ENCODE data around the gene SIK2.

SIK2 gene

DNA sequence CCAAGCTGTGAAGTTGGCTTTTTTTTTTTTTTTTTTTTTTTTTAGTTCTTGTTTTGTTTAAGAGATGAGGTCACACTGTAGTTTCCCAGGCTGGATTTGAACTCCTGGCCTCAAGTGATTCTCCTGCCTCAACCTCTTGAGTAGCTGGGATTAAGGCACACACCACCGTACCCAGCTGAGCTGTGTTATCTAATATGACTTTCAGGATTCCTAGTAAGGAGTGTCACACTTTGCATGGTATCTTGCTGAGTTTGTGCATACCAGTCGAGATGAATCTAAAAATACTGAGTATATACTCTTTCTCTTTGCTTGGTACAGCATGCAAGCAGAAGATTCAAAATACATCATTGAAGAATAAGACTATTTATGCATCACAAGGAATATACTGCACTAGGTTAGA lies 58.6 kb downstream of the SIK2 start:
- DNase-seq: no peak

DNA sequence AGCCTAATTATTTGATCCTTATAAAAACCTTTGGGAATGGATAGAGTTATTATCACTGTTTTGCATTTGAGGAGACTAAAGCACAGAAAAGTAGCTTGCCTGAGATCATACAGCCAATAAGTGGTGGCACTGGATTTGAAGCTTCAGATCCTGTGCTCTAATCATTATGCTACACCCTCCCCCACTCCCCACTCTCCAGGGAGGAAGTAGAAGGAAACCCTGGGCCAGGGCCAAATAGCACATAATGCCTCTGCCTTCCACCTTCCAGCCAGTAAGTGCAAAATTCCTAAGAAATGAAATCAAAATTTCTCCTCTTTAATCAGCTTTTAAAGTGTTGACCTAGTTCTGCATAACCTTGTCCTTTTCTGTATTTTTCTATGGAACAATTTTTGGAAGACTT lies 61.6 kb downstream of the SIK2 start:
- DNase-seq: no peak

DNA sequence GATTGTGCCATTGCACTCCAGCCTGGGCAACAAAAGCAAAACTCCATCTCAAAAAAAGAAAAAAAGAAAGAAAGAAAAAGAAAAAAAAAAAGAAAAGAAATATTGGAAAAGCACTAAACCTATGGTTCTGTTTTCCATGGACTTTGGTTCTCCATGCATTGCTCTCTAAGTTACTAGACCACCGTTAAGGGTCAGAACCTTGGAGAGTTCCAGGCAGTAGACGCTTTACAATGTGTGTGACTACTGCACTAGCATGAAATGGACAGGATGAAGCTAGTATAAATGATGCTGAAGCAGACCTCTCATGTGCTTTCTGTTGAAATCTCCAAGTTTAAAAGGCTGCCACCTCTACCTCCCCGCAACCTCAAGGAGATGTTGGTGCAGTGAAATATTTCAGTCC lies 63.5 kb downstream of the SIK2 start:
- no peak for DNase-seq

DNA sequence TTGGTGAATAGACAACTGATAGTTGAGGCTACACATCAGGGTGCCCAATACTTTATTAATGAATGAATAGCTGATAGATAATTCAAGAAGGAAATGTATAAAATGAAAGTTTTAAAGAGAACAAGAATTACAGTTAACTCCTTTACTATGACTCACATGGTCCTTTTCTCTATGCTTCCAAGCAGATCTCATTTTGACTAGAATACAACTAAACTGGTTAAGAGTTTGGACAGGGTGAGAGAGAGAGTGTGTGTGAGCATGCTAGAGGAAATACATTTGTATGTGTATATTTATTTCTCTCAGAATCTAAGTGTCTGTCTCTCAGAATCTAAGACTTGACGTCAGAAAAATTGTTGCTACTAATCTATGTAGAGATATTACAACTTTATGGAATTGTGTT lies 66.7 kb downstream of the SIK2 start:
- no peak for DNase-seq

DNA sequence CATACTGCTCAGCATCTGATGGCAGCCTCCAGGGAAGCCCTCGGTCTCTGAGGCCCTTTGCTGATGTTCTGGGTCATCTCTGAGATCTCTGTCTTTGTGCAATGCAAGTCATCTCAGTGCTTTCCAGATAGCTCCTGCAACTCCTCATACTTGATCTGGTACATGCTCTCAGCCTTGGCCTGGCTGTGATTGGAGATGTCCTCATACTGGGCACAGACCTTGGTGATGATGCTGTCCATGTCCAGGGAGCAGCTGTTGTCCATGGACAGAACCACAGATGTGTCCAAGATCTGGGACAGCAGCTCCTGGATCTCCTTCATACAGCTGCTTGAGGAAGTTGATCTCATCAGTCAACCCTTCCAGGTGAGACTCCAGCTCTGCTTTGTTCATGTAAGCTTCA lies 69.1 kb downstream of the SIK2 start:
- DNase-seq: no peak

DNA sequence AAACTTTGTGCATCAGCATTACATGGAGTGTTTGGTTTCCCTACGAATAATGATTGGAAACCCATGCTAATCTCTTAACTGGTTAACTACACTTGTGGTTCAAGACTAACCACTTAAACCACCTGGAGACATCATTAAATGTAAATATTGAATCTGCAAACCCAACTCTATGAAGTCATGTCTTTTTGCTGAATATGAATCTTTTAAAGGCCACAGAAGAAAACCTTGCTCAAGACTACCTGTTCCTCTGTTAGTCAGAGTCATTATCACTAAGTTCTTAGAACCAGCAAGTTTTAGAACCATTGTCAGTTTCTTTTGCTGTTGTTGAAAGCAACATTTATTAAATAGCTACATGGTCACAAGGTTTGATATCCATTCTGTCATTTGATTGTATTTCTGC lies 70.7 kb downstream of the SIK2 start:
- DNase-seq: no peak

DNA sequence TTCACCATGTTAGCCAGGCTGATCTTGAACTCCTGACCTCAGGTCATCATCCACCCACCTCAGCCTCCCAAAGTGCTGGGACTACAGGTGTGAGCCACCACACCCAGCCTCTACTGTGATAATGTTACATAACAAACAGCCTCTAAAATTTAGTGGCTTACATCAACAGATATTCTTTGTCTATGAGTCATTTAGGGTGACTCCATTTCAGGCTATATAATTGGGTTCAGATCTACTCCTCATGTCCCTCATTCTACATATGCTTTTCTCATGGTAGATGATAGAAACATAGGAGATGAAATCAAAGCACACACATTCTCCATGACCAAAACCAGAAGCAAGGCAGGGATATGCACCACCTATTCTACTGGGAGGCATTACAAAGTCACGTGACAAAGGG lies 72.7 kb downstream of the SIK2 start:
- no peak for DNase-seq

DNA sequence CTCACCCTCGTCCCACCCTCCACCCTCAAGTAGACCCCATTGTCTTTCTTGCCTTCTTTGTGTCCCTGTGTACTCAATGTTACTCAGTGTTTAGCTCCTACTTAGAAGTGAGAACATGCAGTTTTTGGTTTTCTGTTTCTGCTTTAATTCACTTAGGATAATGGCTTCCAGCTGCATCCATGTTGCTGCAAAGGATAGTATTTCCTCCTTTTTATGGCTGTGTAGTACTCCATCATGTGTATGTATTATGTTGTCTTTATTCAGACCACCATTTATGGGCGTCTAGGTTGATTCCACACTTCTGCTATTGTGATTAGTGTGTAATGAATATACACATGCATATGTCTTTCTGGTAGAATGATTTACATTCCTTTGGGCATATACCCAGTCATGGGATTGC lies 73.6 kb downstream of the SIK2 start:
- DNase-seq: no peak

DNA sequence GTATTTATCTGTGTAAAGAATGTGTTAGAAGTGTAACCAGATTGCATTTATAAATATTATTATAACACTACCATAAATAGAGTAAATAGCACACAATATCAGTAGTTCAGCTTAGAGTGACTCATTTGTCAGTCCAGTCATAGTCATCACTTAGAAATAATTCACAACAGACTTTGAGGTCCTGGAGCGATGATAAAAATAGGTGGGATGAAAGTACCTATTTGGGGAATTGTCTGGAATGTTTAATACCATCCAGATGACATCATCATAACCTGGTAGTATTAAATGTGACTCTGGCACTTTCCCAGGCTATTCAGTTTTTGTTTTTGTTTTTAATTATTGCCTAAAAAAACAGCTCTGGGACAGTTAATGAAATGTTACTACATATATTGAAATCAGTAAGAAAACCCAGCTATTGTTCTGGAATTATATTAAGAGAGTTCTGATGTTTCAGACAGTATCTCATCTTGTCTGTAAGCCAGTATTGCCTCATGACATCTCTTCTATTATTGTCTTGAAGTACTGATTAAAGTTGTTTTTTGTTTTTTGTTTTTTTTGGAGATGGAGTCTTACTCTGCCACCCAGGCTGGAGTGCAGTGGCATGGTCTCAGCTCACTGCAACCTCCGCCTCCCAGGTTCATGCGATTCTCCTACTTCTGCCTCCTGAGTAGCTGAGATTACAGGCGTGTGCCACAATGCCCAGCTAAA lies 74.8 kb downstream of the SIK2 start:
- no peak for DNase-seq

DNA sequence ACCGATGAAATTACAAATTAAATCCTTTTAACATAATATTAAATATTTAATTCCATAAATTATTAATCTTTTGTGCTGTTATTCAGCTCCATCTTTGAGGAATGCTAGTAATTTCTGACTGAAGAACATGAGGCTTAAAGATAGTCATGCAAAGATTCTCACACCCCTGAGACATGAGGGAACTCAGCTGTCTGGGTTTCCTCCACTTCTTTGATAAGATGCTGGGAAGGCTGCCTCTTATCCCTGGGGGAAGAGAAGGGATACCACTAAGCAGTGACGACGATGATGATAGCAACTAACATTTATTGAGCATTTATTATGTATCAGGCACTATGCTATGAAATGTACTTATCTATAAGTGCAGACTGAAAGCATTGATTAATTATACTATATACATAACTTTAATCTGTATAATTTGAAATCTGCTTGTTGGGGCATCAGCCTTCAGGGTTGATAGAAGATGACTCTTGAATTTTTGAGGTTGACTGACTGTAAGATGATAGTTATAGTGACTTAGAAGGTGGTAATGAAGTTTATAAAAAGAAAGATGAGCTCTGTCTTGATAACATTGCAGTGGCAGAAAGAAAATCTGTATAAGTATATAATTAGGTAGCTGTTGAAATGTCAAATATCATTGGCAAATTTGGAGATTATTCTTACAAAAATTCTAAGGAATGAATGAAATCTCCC lies 78.4 kb downstream of the SIK2 start:
- DNase-seq: no peak

DNA sequence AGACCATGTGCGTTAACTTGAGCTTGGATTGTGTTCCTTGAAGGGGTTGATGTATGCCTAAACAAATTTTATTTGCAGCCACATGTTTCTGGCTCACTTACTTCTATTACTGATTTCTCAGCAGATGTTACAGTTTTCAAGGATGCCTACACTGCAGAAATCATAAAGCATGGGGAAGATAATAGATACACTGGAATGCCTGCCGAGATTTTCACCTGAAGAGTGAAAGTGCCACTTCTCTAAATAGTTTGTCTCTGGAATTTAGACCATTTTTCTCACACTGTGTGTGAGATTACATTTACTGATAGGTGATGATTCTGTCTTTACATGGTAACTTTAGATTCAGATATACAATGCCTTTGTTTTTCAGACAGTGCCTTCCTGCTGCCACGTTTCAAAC lies 81.6 kb downstream of the SIK2 start:
- DNase-seq: no peak

DNA sequence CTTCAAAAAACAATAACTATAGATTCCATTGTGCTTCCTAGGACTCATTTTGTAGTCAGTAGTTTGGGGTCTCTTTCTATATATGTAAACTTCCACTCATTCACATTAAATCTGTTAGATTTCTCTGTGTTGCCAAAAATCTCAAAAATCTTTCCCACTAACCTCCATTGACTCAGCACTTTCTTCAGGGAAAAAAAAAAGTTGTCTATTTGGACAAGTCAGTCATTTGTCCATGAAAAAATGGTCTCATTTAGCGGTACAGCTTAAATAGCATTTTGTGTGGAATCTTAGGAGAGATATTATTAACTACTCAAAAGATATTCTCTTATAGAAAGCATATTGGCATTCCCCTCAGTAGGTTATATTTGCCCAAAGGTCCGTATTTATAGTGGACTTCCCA lies 82.0 kb downstream of the SIK2 start:
- no peak for DNase-seq

DNA sequence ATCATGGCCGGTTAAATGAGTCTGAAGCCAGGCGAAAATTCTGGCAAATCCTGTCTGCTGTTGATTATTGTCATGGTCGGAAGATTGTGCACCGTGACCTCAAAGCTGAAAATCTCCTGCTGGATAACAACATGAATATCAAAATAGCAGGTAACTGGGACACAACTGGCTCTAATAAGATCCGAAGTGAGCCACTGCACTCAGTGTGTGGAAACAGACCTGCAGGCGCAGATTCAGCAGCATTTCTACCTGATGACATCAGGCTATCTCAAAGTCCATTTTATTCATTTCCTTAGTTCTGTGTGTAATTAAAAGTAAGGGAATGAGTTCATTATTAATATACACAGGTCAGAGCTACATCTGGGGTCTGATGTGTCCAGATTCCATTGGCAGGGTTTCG lies 85.8 kb downstream of the SIK2 start:
- DNase-seq: no peak

DNA sequence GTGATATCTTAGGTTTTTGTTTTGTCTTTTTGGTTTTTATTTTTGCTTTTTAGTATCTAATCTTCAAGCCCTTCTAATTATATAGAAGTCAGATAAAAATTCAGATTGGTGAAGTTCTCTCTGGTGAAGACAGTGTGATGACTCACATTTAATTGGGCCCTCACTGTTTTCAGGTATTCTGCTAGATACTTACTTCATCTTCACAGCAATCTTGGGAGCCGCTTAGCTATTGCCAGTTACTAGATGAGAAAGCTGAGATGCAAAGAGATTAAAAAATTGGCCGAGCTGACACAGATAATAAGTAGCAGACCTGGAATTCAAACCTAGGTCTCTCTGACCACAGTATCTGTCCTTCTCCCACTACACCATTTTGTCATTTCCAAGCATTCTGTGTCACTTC lies 88.9 kb downstream of the SIK2 start:
- DNase-seq: no peak

DNA sequence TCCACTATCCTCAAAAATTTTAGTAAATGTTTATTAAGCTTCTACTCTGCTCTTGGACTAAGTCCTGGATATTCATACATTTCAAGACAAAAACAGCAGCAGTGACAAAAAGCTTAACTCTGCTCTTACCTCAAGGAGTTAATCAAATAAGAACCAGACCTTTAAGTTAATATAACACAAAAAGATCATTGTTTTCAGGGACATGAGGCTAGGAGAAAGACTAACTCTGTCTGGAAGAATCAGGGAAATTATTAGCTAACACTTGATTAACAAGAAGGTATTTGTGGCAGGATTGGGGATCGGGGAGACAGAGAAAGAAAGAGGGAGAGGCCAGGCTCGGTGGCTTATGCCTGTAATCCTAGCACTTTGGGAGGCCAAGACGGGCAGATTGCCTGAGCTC lies 89.5 kb downstream of the SIK2 start:
- DNase-seq: no peak

DNA sequence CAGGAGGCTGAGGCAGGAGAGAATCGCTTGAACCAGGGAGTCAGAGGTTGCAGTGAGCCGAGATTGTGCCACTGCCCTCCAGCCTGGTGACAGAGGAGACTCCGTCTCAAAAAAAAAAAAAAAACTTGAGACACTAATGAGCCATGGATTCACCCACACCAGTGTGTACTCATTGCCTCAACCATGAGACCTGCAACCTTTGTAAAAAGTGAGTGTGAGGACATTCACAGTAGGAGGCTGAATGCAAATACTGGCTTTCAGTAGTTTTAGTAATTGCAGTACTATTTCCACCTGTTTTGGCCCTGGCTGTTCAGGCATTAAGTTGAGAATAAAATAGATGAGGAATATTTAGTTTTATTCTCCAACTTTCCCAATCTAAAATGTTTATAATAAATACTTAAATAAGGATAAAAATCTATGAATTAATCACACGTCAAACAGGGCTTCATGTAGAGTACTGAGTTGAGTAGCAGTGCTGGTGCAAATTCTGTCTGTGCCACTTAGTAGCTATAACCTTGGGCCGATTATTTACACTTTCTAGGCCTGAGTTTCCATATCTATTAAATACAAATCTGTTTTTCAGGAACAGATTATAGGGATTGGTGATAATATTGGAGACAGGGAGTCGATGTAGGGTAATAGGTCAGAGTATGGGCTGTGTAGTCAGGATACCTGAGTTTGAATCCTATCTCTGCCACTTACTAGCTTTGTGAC lies 91.1 kb downstream of the SIK2 start:
- DNase-seq: no peak

DNA sequence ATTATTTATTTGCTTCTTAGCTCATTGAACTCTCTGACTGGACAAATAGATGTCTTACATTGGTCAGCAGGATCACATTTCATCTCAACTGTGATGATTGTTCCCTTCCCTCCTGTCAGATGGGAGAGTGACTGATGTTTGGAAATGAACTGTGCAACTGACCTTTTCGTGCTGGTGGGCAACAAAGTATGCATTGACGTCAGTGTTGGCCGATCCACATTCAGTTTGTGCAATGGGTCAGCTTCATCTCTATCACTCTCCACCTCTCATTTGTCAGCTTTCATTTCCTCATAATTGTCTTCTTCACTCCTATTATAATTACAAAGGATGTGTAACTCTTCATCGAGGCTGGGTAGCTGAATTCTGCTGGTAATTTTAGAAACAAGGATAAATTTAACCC lies 92.6 kb downstream of the SIK2 start:
- DNase-seq: peak in 1 of 2 donors; percentile 1

DNA sequence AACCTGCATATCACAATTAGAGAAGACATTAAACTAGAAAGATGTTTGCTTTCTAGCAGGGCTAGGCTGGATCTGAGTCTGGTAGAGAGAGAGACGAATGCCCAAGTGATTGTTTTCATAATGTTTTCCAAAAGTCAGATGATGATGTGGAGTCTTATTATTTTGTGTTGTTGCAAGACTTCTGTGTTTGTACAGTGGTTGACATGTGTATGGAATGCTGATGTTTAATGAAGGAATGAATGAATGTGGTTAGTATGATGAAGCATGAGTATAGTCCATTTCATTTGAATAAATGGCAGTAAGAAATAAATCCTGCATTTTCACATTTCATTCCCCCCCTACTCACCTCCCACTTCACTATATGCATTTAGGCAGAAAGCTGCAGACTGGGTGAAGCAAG lies 94.3 kb downstream of the SIK2 start:
- no peak for DNase-seq

DNA sequence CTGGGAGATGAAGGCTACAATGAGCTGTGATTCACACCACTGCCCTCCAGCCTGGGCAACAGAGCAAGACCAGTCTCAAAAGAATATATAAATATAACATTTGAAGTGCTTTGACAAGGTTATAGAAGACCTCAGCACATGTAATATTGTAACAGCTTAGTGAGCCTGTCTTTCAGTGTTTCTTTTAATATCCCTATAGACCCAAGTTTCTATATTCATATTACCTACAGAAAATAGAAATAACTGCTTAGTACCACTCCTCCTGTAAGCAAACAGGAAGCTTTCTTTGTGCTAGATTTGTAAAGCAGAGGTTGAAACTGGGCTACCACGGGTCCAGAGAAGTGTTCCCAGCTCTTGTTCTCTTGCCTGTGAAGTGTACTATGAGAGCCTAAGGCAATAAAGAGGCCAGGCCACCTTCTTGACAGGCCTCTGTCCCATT lies 95.7 kb downstream of the SIK2 start:
- no peak for DNase-seq

DNA sequence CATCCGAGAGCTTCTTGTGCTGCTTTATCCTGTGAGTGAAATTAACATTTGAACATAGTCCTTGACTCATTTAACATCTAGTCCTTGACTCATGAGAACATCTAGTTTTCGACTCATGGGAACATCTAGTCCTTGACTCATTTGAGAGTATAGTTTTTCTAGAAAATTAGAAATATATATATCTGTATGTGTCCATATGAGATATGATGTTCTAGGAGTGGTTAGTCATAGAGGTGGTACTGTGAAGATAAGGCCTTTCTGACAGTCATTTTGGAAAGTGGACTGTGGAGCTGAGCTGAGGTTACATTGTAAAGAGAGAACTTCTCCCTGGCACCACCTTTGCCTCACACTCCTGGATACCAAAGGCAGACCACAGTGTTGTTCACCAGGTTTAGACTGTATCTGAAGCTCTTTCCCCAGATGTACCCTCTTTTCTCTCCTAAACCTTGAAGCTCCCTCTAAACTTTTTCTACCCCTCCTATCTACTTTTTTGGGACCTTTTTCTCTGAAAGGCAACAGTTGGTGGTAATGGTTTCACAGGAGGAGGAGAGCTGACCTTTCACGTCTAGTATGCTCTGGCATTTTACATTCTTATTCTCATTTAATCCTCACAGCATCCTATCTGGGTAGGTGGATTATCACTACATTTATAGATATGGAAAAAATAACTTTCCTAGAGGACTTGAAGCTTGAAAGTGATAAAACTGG lies 96.8 kb downstream of the SIK2 start:
- DNase-seq: no peak

DNA sequence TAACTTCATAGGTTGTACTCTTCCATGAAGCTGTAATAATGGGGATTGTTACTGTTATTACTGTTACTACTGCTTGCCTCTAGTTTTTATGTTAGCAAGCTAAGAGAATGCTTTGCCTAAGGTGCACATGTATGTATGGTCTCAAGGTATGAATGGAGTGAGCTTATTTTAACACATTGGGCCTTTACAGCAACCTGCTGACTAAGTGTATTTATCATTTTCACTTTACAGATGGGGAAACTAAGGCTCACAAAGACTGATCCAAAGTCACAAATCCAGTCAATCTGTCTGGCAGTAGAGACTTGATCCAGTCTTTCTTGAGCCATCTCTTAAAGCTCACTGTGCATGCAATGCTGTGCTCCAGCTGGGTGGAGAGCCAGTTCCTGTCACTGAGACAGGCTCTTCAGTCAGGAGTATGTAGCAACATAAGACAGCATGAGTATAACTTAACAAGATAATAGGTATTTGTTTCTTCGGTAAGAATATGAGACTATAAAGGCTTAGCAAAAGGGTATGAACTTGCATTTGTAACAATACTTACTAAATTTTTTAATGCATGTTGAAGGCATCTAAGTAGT lies 97.4 kb downstream of the SIK2 start:
- no peak for DNase-seq

DNA sequence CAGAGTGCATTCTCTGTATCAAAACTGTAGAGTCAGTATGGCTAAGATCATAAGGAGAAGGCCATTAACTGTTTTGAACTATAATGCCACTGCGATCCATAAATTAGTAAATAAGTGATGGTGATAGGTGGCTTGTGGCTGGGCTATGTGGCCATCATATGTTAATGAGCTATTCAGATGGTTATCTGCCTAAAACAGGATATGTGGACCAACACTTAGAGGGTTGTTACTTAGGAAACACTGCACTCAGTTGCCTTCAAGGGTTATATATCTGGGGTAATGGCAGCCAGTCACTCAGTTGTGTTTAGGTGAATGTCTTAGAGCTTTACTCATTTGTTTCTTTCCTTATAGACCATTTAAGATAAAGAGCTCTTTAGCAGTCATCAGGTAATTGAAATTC lies 97.9 kb downstream of the SIK2 start:
- no peak for DNase-seq

DNA sequence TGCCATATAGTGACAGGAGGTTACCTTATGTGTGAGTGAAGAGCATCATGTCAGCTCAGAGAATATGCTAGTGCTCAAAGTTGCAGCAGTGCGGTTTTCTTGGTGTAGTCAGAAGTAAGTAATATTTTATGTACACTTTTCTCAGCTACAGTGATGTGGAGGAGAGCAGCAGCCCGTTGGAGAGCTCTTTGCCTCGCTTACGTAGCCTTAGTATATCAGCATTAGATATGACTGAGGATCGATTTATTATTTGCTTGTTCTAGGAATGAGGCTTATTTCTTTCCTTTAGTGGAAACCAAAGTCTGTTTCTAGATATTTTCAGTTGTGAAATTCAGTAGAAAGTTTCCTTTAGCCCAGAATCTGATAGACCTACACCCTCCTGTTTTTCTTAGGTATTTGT lies 100.4 kb downstream of the SIK2 start:
- DNase-seq: no peak
